ENCODE results near the gene PGAP1.

DNA sequence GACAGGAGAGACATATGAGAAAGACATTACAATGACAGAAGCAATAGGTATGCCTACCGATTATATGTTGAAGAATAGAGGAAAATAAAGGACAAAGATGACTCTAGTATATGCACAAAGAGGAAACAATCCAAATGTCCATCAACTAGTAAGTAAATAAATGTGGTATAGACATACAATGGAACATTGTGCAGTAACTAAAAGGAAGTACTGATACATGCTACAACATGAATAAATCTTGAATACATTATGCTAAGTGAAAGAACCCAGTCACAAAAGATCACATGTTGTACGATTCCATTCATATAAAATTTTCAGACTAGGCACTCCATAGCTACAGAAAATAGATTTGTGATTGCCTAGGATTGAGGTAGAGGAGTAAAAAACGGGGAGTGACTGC lies 28.5 kb upstream of the PGAP1 start:
- no peak for TF ChIP-seq EZH2 (IDR thresholded peaks at IDR 0.05; ENCODE audit: low read depth)
- TF ChIP-seq, protein P1, sequence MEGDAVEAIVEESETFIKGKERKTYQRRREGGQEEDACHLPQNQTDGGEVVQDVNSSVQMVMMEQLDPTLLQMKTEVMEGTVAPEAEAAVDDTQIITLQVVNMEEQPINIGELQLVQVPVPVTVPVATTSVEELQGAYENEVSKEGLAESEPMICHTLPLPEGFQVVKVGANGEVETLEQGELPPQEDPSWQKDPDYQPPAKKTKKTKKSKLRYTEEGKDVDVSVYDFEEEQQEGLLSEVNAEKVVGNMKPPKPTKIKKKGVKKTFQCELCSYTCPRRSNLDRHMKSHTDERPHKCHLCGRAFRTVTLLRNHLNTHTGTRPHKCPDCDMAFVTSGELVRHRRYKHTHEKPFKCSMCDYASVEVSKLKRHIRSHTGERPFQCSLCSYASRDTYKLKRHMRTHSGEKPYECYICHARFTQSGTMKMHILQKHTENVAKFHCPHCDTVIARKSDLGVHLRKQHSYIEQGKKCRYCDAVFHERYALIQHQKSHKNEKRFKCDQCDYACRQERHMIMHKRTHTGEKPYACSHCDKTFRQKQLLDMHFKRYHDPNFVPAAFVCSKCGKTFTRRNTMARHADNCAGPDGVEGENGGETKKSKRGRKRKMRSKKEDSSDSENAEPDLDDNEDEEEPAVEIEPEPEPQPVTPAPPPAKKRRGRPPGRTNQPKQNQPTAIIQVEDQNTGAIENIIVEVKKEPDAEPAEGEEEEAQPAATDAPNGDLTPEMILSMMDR (conservative IDR thresholded peaks at IDR 0.05), result no peak
